GM12878 (cell line): Measurements from ENCODE around the gene ABCB9. TPM values are rescaled to one million over a fixed set of nuclear protein-coding genes. Genes with fewer than 3 reads are reported as not detected.
A peak's percentile ranks its signal among the peaks of the same experiment; 100 is the strongest.

Source experiments
- ATAC-seq: fragments of 200-7000 bp; cut with Tn5 transposase; 3 replicates; pipeline ENCODE4 v1.9.1; 2020; ENCODE audit warnings: mild to moderate bottlenecking, moderate library complexity
- BruUV-seq: library from RNA; stranded (reverse); fragments of 400-500 nt; replicated peaks from 2 replicates; lab custom pipeline; 2021; lab: Mats Ljungman, UMichigan
- CTCF ChIA-PET: fragments of 300-600 bp; sonication (Branson Sonifier 250); formaldehyde crosslinking; extraction: SDS; loops from one replicate; lab custom pipeline; 2021; ENCODE audit warnings: inconsistent platforms; lab: Yijun Ruan, JAX
- POLR2A ChIA-PET: fragments of 350-600 bp; formaldehyde crosslinking; extraction: SDS; loops from one replicate; lab custom pipeline; 2021; ENCODE audit warnings: inconsistent platforms; lab: Charles Lee
- RAD21 ChIA-PET: fragments of 300-600 bp; sonication (Branson Sonifier 250); formaldehyde crosslinking; loops from one replicate; lab custom pipeline; 2023; ENCODE audit warnings: antibody characterized with exemption; ENCODE audit not compliant: unreplicated experiment; lab: Charles Lee
- SMC1A ChIA-PET: fragments of 300-600 bp; sonication (Branson Sonifier 250); formaldehyde crosslinking; loops from one replicate; lab custom pipeline; 2023; ENCODE audit not compliant: unreplicated experiment, uncharacterized antibody; lab: Charles Lee
- DNase-seq: peaks from one replicate; pipeline ENCODE4 v3.0.0-alpha.2; 2011; ENCODE audit warnings: low read depth, low spot score
- FAIRE-seq: peaks from 3 replicates; lab custom pipeline; 2011; peaks lifted over from hg19 to GRCh38; lab: Jason Lieb, UNC
- H2AFZ ChIP-seq: 2 replicates; pipeline ENCODE4 v1.6.0; 2011; ENCODE audit warnings: low read depth, low read length, control low read depth; ENCODE audit not compliant: control insufficient read depth
- H3K27ac ChIP-seq: 2 replicates; pipeline ENCODE4 v1.5.1; 2011; ENCODE audit warnings: control low read depth; ENCODE audit not compliant: control insufficient read depth, insufficient read depth
- H3K27me3 ChIP-seq, 2 experiments: replicated peaks in 1 of 2; 2 replicates each; pipeline versions ENCODE4 v1.6.0 to v1.6.1; 2011; ENCODE audit warnings: low read length in 1 of 2; ENCODE audit not compliant: control insufficient read depth in 2 of 2, insufficient read depth in 2 of 2
- H3K36me3 ChIP-seq, 2 experiments: 2 replicates each; pipeline ENCODE4 v1.5.1; 2011; ENCODE audit warnings: low read length in 1 of 2; ENCODE audit not compliant: control insufficient read depth in 2 of 2, insufficient read depth in 2 of 2
- H3K4me1 ChIP-seq: 2 replicates; pipeline ENCODE4 v1.6.1; 2011; ENCODE audit warnings: mild to moderate bottlenecking, low read length, moderate library complexity, mixed read lengths; ENCODE audit not compliant: control insufficient read depth, insufficient read depth
- H3K4me2 ChIP-seq: 2 replicates; pipeline ENCODE4 v1.6.0; 2011; ENCODE audit warnings: control low read depth; ENCODE audit not compliant: control insufficient read depth, insufficient read depth
- H3K4me3 ChIP-seq: fragments of 200-600 bp; sonication (generic); 2 replicates; pipeline ENCODE4 v1.5.1; 2016
- H3K79me2 ChIP-seq: 2 replicates; pipeline ENCODE4 v1.6.0; 2011; ENCODE audit warnings: low read length; ENCODE audit not compliant: control insufficient read depth, insufficient read depth
- H3K9ac ChIP-seq: 2 replicates; pipeline ENCODE4 v1.8.0; 2011; ENCODE audit warnings: low read length, control low read depth, mixed read lengths; ENCODE audit not compliant: control insufficient read depth, insufficient read depth
- H3K9me3 ChIP-seq: replicated peaks from 3 replicates; pipeline ENCODE4 v1.5.1; 2011; ENCODE audit warnings: mild to moderate bottlenecking, low read length; ENCODE audit not compliant: control insufficient read depth, insufficient read depth
- H4K20me1 ChIP-seq: 2 replicates; pipeline ENCODE4 v1.6.0; 2011; ENCODE audit not compliant: control insufficient read depth, insufficient read depth
- JUNB ChIP-seq: IDR thresholded peaks from 2 replicates; pipeline ENCODE4 v1.6.1; 2016; ENCODE audit warnings: antibody characterized with exemption, mild to moderate bottlenecking
- KAT2A ChIP-seq: conservative IDR thresholded peaks from 2 replicates; pipeline ENCODE4 v1.6.1; 2011; ENCODE audit warnings: low read depth, low read length; ENCODE audit not compliant: control insufficient read depth
- RB1 ChIP-seq: fragments of 450-650 bp; formaldehyde crosslinking; IDR thresholded peaks from 2 replicates; pipeline ENCODE4 v1.6.1; 2017; ENCODE audit warnings: mild to moderate bottlenecking, borderline replicate concordance
- RUNX3 ChIP-seq: IDR thresholded peaks from 2 replicates; pipeline ENCODE4 v1.6.1; 2012; ENCODE audit warnings: low read length, inconsistent platforms
- SKIL ChIP-seq: fragments of 450-650 bp; IDR thresholded peaks from 2 replicates; pipeline ENCODE4 v1.6.1; 2017; ENCODE audit warnings: mild to moderate bottlenecking, low read depth, inconsistent platforms; ENCODE audit not compliant: poor library complexity, severe bottlenecking
- ZNF384 ChIP-seq: IDR thresholded peaks from 2 replicates; pipeline ENCODE4 v1.6.1; 2012; ENCODE audit warnings: low read depth, mild to moderate bottlenecking, low read length, improper control_type of control experiment, borderline replicate concordance
- WGBS: methylation state at CpG from one replicate; pipeline ENCODE4 v1.1.6; 2016; ENCODE audit warnings: low lambda C conversion rate; ENCODE audit not compliant: insufficient replicate concordance, insufficient coverage; ENCODE audit errors: missing lambda C conversion rate; 5-methylcytosine and 5-hydroxymethylcytosine counted together
- in situ Hi-C: fragments of 300-500 bp; cut with MboI; formaldehyde crosslinking; loops from 9 replicates; pipeline ENCODE4 v1.14.3; 2018; ENCODE audit warnings: mixed read lengths
- intact Hi-C: fragments of 100-400 bp; cut with micrococcal nuclease; formaldehyde crosslinking; loops from one replicate; pipeline ENCODE4 v1.14.2; 2022; ENCODE audit not compliant: unreplicated experiment
- polyA plus RNA-seq, 11 experiments: library from polyadenylated mRNA; depleted of rRNA in 4 of 11; unstranded in 6 of 11; stranded (reverse) in 5 of 11; fragments of >200 nt; fragmentation: Nextera tagmentation in 4 of 11; fragmentation: Illumina TruSeq in 1 of 11; extraction: Ambion mirVana in 4 of 11; extraction: Trizol in 1 of 11; gene quantifications; 1 replicate in 1 of 11; 2 replicates in 10 of 11; pipeline versions ENCODE4 v1.2.1 to v1.2.3, GENCODE V29; 2011 to 2016; ENCODE audit warnings: inconsistent platforms in 2 of 11, missing spikeins in 2 of 11, low read depth in 1 of 11
- total RNA-seq, 4 experiments: library from RNA; depleted of rRNA in 3 of 4; stranded (reverse); fragments of >200 nt in 3 of 4; fragmentation: Illumina TruSeq in 1 of 4; extraction: Trizol in 1 of 4; gene quantifications; 2 replicates each; pipeline versions ENCODE4 v1.2.1 to v1.2.3, GENCODE V29; 2013 to 2021
- TF ChIP-seq, protein P1 (sequence below): fragments of 450-650 bp; IDR thresholded peaks from 2 replicates; pipeline ENCODE4 v1.6.1; 2017; ENCODE audit warnings: antibody characterized with exemption, mild to moderate bottlenecking, moderate library complexity
- TF ChIP-seq, protein P2 (sequence below), 3 experiments: IDR thresholded peaks in 2 of 3; conservative IDR thresholded peaks in 1 of 3; 2 replicates each; pipeline ENCODE4 v1.5.1; 2011; ENCODE audit warnings: low read depth in 3 of 3, low read length in 3 of 3, mild to moderate bottlenecking in 3 of 3, control low read depth in 2 of 3, moderate library complexity in 2 of 3, inconsistent platforms in 1 of 3, mixed read lengths in 1 of 3; ENCODE audit not compliant: control insufficient read depth in 2 of 3, insufficient read depth in 1 of 3; ENCODE audit errors: extremely low read depth in 1 of 3
- TF ChIP-seq, protein P3 (sequence below): IDR thresholded peaks from 2 replicates; pipeline ENCODE4 v1.6.1; 2012; ENCODE audit warnings: improper control_type of control experiment, low read depth, low read length; ENCODE audit not compliant: insufficient replicate concordance

ABCB9 gene
- total and polyA plus RNA-seq, 10 of the 15 experiments (the other 5 are each of a cell fraction or from before 2014, with no cell fraction given), result 0.37 to 4.9 (median 3.1) TPM

- SMC1A ChIA-PET, result interaction anchor here (0.6 to 7.6 kb wide), 5 partner anchors 10 to 158 kb away, joined by 3 to 64 read pairs (median 3); no protein-coding TSS in a partner anchor
- Histone ChIP-seq H3K9ac (no peak overlapping the region), H2AFZ (no peak overlapping the region), H3K4me1 (peaks cover 36% of the 10 kb centered on the region), H3K36me3 (peaks cover 0 to 3% of the 10 kb centered on the region in 2 experiments; a peak in 1 of 4 replicates), H3K27ac (no peak overlapping the region), H3K4me2 (no peak overlapping the region)
- POLR2A ChIA-PET, result interaction anchor here (3.0 kb wide), 1 partner anchor 10 kb away, joined by 15 read pairs; the partner anchor contains the start of gene VPS37B
- no peak for ATAC-seq
- in situ Hi-C loops, result no loop called here
- intact Hi-C loops, result loop anchor here (10.0 kb wide), 1 partner anchor 1890 kb away; no protein-coding TSS in a partner anchor
- RAD21 ChIA-PET, result interaction anchor here (2.3 kb wide), 1 partner anchor 42 kb away, joined by 5 read pairs; no protein-coding TSS in a partner anchor
- CTCF ChIA-PET, result interaction anchor here (2.9 to 8.9 kb wide), 2 partner anchors 11 to 24 kb away, joined by 12 to 107 read pairs; partner anchors contain the start of gene VPS37B
- TF ChIP-seq ZNF384, result no peak
- TF ChIP-seq SKIL, result no peak
- TF ChIP-seq RB1, result no peak
- TF ChIP-seq RUNX3, result peak; percentile 30; the same call in 1 of the 2 replicates
- no peak for TF ChIP-seq KAT2A
- TF ChIP-seq, protein P1, sequence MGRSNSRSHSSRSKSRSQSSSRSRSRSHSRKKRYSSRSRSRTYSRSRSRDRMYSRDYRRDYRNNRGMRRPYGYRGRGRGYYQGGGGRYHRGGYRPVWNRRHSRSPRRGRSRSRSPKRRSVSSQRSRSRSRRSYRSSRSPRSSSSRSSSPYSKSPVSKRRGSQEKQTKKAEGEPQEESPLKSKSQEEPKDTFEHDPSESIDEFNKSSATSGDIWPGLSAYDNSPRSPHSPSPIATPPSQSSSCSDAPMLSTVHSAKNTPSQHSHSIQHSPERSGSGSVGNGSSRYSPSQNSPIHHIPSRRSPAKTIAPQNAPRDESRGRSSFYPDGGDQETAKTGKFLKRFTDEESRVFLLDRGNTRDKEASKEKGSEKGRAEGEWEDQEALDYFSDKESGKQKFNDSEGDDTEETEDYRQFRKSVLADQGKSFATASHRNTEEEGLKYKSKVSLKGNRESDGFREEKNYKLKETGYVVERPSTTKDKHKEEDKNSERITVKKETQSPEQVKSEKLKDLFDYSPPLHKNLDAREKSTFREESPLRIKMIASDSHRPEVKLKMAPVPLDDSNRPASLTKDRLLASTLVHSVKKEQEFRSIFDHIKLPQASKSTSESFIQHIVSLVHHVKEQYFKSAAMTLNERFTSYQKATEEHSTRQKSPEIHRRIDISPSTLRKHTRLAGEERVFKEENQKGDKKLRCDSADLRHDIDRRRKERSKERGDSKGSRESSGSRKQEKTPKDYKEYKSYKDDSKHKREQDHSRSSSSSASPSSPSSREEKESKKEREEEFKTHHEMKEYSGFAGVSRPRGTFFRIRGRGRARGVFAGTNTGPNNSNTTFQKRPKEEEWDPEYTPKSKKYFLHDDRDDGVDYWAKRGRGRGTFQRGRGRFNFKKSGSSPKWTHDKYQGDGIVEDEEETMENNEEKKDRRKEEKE, result no peak
- TF ChIP-seq, protein P2, sequence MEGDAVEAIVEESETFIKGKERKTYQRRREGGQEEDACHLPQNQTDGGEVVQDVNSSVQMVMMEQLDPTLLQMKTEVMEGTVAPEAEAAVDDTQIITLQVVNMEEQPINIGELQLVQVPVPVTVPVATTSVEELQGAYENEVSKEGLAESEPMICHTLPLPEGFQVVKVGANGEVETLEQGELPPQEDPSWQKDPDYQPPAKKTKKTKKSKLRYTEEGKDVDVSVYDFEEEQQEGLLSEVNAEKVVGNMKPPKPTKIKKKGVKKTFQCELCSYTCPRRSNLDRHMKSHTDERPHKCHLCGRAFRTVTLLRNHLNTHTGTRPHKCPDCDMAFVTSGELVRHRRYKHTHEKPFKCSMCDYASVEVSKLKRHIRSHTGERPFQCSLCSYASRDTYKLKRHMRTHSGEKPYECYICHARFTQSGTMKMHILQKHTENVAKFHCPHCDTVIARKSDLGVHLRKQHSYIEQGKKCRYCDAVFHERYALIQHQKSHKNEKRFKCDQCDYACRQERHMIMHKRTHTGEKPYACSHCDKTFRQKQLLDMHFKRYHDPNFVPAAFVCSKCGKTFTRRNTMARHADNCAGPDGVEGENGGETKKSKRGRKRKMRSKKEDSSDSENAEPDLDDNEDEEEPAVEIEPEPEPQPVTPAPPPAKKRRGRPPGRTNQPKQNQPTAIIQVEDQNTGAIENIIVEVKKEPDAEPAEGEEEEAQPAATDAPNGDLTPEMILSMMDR (IDR thresholded peaks at IDR 0.05 in 2 of 3, conservative IDR thresholded peaks at IDR 0.05 in 1 of 3; ENCODE audit: control insufficient read depth in 2 of 3, extremely low read depth in 1 of 3, insufficient read depth in 1 of 3, low read depth in 3 of 3, low read length in 3 of 3), result no peak
- TF ChIP-seq, protein P3, sequence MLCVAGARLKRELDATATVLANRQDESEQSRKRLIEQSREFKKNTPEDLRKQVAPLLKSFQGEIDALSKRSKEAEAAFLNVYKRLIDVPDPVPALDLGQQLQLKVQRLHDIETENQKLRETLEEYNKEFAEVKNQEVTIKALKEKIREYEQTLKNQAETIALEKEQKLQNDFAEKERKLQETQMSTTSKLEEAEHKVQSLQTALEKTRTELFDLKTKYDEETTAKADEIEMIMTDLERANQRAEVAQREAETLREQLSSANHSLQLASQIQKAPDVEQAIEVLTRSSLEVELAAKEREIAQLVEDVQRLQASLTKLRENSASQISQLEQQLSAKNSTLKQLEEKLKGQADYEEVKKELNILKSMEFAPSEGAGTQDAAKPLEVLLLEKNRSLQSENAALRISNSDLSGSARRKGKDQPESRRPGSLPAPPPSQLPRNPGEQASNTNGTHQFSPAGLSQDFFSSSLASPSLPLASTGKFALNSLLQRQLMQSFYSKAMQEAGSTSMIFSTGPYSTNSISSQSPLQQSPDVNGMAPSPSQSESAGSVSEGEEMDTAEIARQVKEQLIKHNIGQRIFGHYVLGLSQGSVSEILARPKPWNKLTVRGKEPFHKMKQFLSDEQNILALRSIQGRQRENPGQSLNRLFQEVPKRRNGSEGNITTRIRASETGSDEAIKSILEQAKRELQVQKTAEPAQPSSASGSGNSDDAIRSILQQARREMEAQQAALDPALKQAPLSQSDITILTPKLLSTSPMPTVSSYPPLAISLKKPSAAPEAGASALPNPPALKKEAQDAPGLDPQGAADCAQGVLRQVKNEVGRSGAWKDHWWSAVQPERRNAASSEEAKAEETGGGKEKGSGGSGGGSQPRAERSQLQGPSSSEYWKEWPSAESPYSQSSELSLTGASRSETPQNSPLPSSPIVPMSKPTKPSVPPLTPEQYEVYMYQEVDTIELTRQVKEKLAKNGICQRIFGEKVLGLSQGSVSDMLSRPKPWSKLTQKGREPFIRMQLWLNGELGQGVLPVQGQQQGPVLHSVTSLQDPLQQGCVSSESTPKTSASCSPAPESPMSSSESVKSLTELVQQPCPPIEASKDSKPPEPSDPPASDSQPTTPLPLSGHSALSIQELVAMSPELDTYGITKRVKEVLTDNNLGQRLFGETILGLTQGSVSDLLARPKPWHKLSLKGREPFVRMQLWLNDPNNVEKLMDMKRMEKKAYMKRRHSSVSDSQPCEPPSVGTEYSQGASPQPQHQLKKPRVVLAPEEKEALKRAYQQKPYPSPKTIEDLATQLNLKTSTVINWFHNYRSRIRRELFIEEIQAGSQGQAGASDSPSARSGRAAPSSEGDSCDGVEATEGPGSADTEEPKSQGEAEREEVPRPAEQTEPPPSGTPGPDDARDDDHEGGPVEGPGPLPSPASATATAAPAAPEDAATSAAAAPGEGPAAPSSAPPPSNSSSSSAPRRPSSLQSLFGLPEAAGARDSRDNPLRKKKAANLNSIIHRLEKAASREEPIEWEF, result no peak
- 0 out of 2 replicates have a peak, but pooled peaks have one; percentile 17 for TF ChIP-seq JUNB
- TF ChIP-seq, all 136 proteins: peak for 2
- no peaks in the 10 kb centered on the region for H3K27me3 ChIP-seq
- no peak for FAIRE-seq
- H3K4me3 ChIP-seq, result no peak overlapping the region
- WGBS, result 45% methylated on average over 4 of the region's 4 CpGs
- DNase-seq, result no peak
- H4K20me1 ChIP-seq, result no peaks in the 10 kb centered on the region; the same call in 1 of the 2 replicates
- no TSS peak for BruUV-seq
- H3K79me2 ChIP-seq, result peaks cover 51% of the 10 kb centered on the region
- H3K9me3 ChIP-seq, result no peaks in the 10 kb centered on the region
Measured at GRCh38 chr12:122884860-122885259, 81.4 kb downstream of the ABCB9 start.
